GM13976 (cell line): ENCODE measurements around the gene WBP4.

Experiments used
- DNase-seq: peaks from one replicate; pipeline ENCODE4 v3.0.0; 2012; ENCODE audit warnings: low spot score
- in situ Hi-C: fragments of 300-500 bp; cut with MboI; formaldehyde crosslinking; loops from one replicate; pipeline ENCODE4 v1.12.0; 2022; ENCODE audit warnings: low sequenced_read_pairs, mixed read lengths, inconsistent platforms; ENCODE audit not compliant: unreplicated experiment
- TF ChIP-seq, protein P1 (sequence below): IDR thresholded peaks from 2 replicates; pipeline ENCODE4 v1.5.1; 2012; ENCODE audit warnings: borderline replicate concordance, mild to moderate bottlenecking; ENCODE audit not compliant: insufficient read depth; ENCODE audit errors: extremely low read depth, missing control alignments, control extremely low read depth

Gene WBP4, protein sequence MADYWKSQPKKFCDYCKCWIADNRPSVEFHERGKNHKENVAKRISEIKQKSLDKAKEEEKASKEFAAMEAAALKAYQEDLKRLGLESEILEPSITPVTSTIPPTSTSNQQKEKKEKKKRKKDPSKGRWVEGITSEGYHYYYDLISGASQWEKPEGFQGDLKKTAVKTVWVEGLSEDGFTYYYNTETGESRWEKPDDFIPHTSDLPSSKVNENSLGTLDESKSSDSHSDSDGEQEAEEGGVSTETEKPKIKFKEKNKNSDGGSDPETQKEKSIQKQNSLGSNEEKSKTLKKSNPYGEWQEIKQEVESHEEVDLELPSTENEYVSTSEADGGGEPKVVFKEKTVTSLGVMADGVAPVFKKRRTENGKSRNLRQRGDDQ

DNA sequence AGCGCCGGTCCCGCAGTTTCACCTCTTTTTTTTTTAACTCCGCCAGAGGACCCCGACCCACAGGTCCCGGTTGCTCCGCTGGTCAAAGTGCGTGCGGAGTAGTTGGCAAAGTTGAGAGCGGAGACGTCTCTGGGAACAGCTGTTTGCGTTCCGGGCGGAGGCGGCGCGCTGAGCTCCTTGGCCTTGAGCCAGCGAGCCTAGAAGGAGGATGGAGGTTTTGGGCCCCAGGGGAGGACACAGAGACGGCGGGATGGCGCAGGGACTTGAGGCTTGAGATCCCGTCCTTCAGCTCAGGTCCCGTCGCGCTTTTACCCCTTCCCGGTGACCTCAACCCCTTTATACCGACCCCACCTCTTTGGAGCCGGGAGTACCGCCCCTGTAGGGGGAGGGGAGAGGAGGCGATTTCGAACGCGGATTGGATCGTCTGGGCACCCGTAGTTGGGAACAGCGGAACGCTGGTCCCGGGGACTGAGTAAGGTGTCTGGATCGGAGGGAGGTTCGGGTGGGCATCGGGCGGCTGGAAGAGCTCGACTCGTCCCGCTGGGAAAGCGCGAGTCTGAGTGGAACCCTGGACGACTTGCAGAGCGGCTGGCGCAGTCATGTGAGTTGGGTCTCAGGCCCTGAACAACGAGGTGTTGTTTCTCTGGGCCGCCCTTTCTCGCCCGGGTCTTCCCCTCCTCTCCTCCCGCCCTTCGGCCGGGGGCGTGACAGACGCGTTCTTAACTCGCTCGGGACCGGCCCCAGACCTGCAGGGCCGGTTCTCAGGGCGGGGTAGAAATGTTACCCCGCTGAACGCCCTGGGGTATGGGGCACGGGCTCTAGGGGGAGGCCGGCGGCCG, at the start of gene WBP4:
Gene WBP4, plus strand, starts transcription at position 435 of the 839 bp plus-strand sequence. Its CDS starts 165 bp downstream, at position 600.
- DNase-seq: peak; percentile 94
- TF ChIP-seq, protein P1, sequence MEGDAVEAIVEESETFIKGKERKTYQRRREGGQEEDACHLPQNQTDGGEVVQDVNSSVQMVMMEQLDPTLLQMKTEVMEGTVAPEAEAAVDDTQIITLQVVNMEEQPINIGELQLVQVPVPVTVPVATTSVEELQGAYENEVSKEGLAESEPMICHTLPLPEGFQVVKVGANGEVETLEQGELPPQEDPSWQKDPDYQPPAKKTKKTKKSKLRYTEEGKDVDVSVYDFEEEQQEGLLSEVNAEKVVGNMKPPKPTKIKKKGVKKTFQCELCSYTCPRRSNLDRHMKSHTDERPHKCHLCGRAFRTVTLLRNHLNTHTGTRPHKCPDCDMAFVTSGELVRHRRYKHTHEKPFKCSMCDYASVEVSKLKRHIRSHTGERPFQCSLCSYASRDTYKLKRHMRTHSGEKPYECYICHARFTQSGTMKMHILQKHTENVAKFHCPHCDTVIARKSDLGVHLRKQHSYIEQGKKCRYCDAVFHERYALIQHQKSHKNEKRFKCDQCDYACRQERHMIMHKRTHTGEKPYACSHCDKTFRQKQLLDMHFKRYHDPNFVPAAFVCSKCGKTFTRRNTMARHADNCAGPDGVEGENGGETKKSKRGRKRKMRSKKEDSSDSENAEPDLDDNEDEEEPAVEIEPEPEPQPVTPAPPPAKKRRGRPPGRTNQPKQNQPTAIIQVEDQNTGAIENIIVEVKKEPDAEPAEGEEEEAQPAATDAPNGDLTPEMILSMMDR: peak; percentile 17
- in situ Hi-C loops: loop anchor here (25.0 kb wide), 1 partner anchor 274 kb away; the partner anchor contains the start of gene SLC25A15

DNA sequence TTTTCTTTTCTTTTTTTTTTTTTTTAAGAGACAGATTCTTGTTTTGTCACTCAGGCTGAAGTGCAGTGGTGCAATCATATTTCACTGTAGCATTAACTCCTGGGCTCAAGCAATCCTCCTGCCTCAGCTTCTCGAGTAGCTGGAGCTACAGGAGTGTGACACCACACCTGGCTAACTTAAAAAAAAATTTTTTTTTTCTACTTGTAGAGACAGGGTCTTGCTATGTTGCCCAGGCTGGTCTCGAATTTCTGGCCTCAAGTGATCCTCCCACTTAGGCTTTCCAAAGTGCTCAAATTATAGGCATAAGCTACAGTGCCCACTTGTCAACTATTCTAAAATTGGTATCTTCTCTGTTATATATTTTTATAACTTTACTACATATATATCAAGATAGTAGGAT, 48.8 kb upstream of the WBP4 start:
- TF ChIP-seq, protein P1: no peak
- in situ Hi-C loops: no loop called here
- no peak for DNase-seq

DNA sequence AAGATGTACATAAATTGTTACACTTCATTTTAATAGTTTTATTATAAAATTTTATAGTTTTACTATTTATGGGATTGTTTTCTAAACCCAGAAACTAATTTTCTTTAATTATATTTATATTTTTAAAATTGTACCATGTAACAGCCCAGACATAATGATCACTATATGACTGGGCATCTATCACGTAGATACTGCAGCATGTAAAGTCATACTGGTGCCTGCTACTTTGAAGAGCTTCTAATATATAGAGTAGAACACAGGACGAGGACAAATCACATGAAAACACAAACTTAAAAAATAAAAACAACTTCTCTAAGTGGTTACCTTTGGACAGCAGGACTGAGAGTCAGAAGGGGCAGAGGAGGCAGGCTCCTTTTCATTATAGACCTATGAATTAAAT, 47.5 kb upstream of the WBP4 start:
- DNase-seq: no peak
- TF ChIP-seq, protein P1: no peak
- in situ Hi-C loops: no loop called here

DNA sequence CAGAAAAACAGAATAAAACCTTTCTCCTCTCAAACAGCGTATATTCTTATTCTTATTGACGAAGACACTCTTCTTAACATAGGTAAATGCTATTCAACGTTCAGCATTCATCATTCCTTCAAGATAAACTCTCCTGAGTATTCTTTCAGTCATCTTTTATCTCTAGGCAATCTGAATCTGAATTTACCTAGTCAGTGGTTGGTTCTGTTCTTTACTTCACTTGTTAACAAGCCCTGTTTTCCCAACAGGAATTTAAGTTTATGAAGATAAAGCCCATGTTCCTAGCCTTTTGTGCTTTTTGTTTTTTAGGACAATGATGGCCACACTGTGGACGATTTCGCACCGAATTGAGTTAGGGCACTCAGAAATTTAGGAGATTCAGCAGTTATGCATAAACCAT, 45.4 kb upstream of the WBP4 start:
- in situ Hi-C loops: loop anchor here (5.0 kb wide), 1 partner anchor 34 kb away; no protein-coding TSS in a partner anchor
- DNase-seq: no peak
- TF ChIP-seq, protein P1: no peak

DNA sequence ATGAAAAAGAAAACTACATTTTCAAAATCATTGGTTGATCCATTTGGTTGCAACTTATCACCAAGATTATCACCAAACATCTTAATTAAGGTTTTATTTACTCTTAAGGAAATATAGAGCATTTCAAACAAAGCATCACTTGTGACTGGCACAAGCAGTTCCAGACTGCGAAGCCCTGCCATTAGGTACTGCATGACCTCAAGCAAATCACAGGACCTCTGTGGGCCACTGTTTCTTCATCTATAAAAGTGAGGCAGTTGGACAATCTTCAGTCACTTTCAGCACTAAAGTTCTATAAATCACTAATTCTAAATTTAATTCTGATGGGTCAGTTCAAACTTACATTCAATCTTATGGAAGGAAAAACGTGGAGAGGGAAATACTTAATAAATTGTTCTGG, 44.1 kb upstream of the WBP4 start:
- in situ Hi-C loops: loop anchor here (5.0 kb wide), 1 partner anchor 35 kb away; no protein-coding TSS in a partner anchor

More for the DNA sequence above, 44.1 kb upstream of the WBP4 start:
- TF ChIP-seq, protein P1: no peak
- DNase-seq: no peak
